Adrenal gland (tissue), 5 donors: ENCODE results near the gene BLCAP.

Experiments used
- CTCF ChIP-seq, 6 experiments: fragments of 450-650 bp in 4 of 6; fragments of 200-600 bp in 2 of 6; sonication (generic) in 1 of 6; IDR thresholded peaks; 1 replicate in 5 of 6; 2 replicates in 1 of 6; pipeline versions ENCODE4 v1.5.1 to v1.8.0; 2016 to 2021; ENCODE audit warnings: antibody characterized with exemption in 6 of 6, mild to moderate bottlenecking in 2 of 6, moderate library complexity in 1 of 6
- POLR2A ChIP-seq, 2 donors: fragments of 450-650 bp; IDR thresholded peaks; one replicate each; pipeline ENCODE4 v1.6.1; 2017; ENCODE audit warnings: antibody characterized with exemption in 2 of 2, mild to moderate bottlenecking in 2 of 2, moderate library complexity in 1 of 2
- donor health status: DM: no; HTN: no; CAD: no.

GRCh38 chr20:37474386-37474785 lies 53.3 kb downstream of the BLCAP start:
- TF ChIP-seq CTCF (IDR thresholded peaks at IDR 0.05) (no peak), POLR2A (IDR thresholded peaks at IDR 0.05) (no peak)
